Prostate gland (tissue), 2 donors: ENCODE results near the gene TRUB1. TPM values are rescaled to one million over a fixed set of nuclear protein-coding genes. Genes with fewer than 3 reads are reported as not detected.

ENCODE experiments used
- DNase-seq: peaks from one replicate; pipeline ENCODE4 v3.0.0-alpha.2; 2019; ENCODE audit warnings: low spot score
- H3K27ac ChIP-seq, 2 donors: fragments of 200-600 bp; sonication (generic); 2 replicates each; pipeline ENCODE4 v1.5.1; 2017 to 2019
- H3K27me3 ChIP-seq: fragments of 200-600 bp; sonication (generic); replicated peaks from 2 replicates; pipeline ENCODE4 v1.5.1; 2019; ENCODE audit not compliant: insufficient read depth
- H3K36me3 ChIP-seq, 2 donors: fragments of 200-600 bp; sonication (generic); 1 replicate in 1 of 2; 2 replicates in 1 of 2; pipeline versions ENCODE4 v1.5.1 to v1.8.1; 2017 to 2019
- H3K4me1 ChIP-seq: fragments of 200-600 bp; sonication (generic); replicated peaks from 2 replicates; pipeline ENCODE4 v1.5.1; 2019
- H3K4me3 ChIP-seq, 2 donors: fragments of 200-600 bp; sonication (generic); 2 replicates each; pipeline ENCODE4 v1.5.1; 2017 to 2019
- H3K9me3 ChIP-seq: fragments of 200-600 bp; sonication (generic); 2 replicates; pipeline ENCODE4 v1.5.1; 2017
- CTCF ChIP-seq, 4 experiments: fragments of 200-600 bp in 2 of 4; fragments of 450-650 bp in 2 of 4; sonication (generic) in 2 of 4; IDR thresholded peaks; 1 replicate in 3 of 4; 2 replicates in 1 of 4; pipeline ENCODE4 v1.5.1; 2016 to 2019; ENCODE audit warnings: antibody characterized with exemption in 4 of 4, mild to moderate bottlenecking in 2 of 4, moderate library complexity in 2 of 4
- POLR2A ChIP-seq: fragments of 450-650 bp; IDR thresholded peaks from one replicate; pipeline ENCODE4 v1.6.1; 2016; ENCODE audit warnings: antibody characterized with exemption, mild to moderate bottlenecking
- POLR2AphosphoS5 ChIP-seq: sonication (generic); formaldehyde crosslinking; IDR thresholded peaks from one replicate; pipeline ENCODE4 v1.6.1; 2017; ENCODE audit warnings: antibody characterized with exemption
- WGBS: methylation state at CpG from one replicate; pipeline ENCODE4 v1.1.5; 2018; 5-methylcytosine and 5-hydroxymethylcytosine counted together
- intact Hi-C: fragments of 100-400 bp; cut with DNase I; formaldehyde crosslinking; loops from one replicate; pipeline ENCODE4 v1.14.2; 2022
- total RNA-seq, 2 donors: library from RNA; depleted of rRNA; stranded (reverse); fragments of >200 nt; gene quantifications; one replicate each; pipeline ENCODE4 v1.1.0, GENCODE V29; 2016

The TRUB1 gene
- total RNA-seq, 2 donors from 2014 or later = 24.7 to 29.1 TPM

- no peaks in the 10 kb centered on the region for H3K9me3 ChIP-seq
- intact Hi-C loops = no loop called here
- no peaks in the 10 kb centered on the region for H3K36me3 ChIP-seq
- TF ChIP-seq POLR2A = no peak
- no peak for TF ChIP-seq POLR2AphosphoS5
- no peak for TF ChIP-seq CTCF (IDR thresholded peaks at IDR 0.05)
- no peak for DNase-seq
- no peaks in the 10 kb centered on the region for H3K27me3 ChIP-seq
- WGBS = 96% methylated on average over 5 of the region's 5 CpGs
- H3K4me3 ChIP-seq = no peak overlapping the region
- no peaks in the 10 kb centered on the region for H3K4me1 ChIP-seq
- H3K27ac ChIP-seq = no peak overlapping the region
Observed at GRCh38 chr10:114908896-114909295, 29.1 kb upstream of the TRUB1 start.

- TF ChIP-seq POLR2A (no peak), CTCF (IDR thresholded peaks at IDR 0.05) (no peak), POLR2AphosphoS5 (no peak)
- Histone ChIP-seq H3K27me3 (no peaks in the 10 kb centered on the region), H3K36me3 (no peaks in the 10 kb centered on the region), H3K4me1 (no peaks in the 10 kb centered on the region), H3K4me3 (no peak overlapping the region), H3K9me3 (no peaks in the 10 kb centered on the region), H3K27ac (no peak overlapping the region)
- DNase-seq = no peak
- intact Hi-C loops = no loop called here
- 88% methylated on average over 4 of the region's 4 CpGs for WGBS
Observed at GRCh38 chr10:114911052-114911711, 26.8 kb upstream of the TRUB1 start.

- no peak overlapping the region for H3K4me3 ChIP-seq
- no peak for DNase-seq
- intact Hi-C loops = no loop called here
- no peaks in the 10 kb centered on the region for H3K9me3 ChIP-seq
- no peaks in the 10 kb centered on the region for H3K36me3 ChIP-seq
- no peak overlapping the region for H3K27ac ChIP-seq
- no peaks in the 10 kb centered on the region for H3K4me1 ChIP-seq
- H3K27me3 ChIP-seq = no peaks in the 10 kb centered on the region
- 73% methylated on average over 5 of the region's 5 CpGs for whole genome bisulfite sequencing
- TF ChIP-seq POLR2A (no peak), POLR2AphosphoS5 (no peak), CTCF (IDR thresholded peaks at IDR 0.05) (no peak)
Observed at GRCh38 chr10:114911801-114912469, 26.1 kb upstream of the TRUB1 start.

GRCh38 chr10:114912470-114912859, 25.5 kb upstream of the TRUB1 start:
- Histone ChIP-seq H3K4me3 (no peak overlapping the region), H3K36me3 (no peaks in the 10 kb centered on the region), H3K9me3 (no peaks in the 10 kb centered on the region), H3K27ac (no peak overlapping the region), H3K4me1 (no peaks in the 10 kb centered on the region), H3K27me3 (no peaks in the 10 kb centered on the region)
- no peak for DNase-seq
- TF ChIP-seq POLR2AphosphoS5 (no peak), CTCF (IDR thresholded peaks at IDR 0.05) (no peak), POLR2A (no peak)
- intact Hi-C loops = no loop called here
- WGBS = 83% methylated on average over 2 of the region's 2 CpGs

GRCh38 chr10:114914560-114914959, 23.4 kb upstream of the TRUB1 start:
- intact Hi-C loops = no loop called here
- Histone ChIP-seq H3K27me3 (no peaks in the 10 kb centered on the region), H3K4me3 (no peak overlapping the region), H3K4me1 (no peaks in the 10 kb centered on the region), H3K9me3 (no peaks in the 10 kb centered on the region), H3K36me3 (no peaks in the 10 kb centered on the region), H3K27ac (no peak overlapping the region)
- WGBS = 83% methylated on average over 3 of the region's 3 CpGs
- no peak for TF ChIP-seq CTCF (IDR thresholded peaks at IDR 0.05)
- TF ChIP-seq POLR2AphosphoS5 = no peak
- no peak for TF ChIP-seq POLR2A
- no peak for DNase-seq
